Sigmoid colon (tissue), 4 donors: ENCODE results near the gene RCHY1.

Experiments
- POLR2A ChIP-seq, 2 donors: fragments of 450-650 bp; IDR thresholded peaks; one replicate each; pipeline ENCODE4 v1.6.1; 2016; ENCODE audit warnings: antibody characterized with exemption in 2 of 2, mild to moderate bottlenecking in 2 of 2, moderate library complexity in 2 of 2
- POLR2AphosphoS5 ChIP-seq, 4 donors: sonication (generic); formaldehyde crosslinking; IDR thresholded peaks; one replicate each; pipeline ENCODE4 v1.6.1; 2017; ENCODE audit warnings: antibody characterized with exemption in 4 of 4
- TF ChIP-seq, protein P1 (sequence below), 4 experiments: fragments of 450-650 bp in 3 of 4; fragments of 200-600 bp in 1 of 4; IDR thresholded peaks; one replicate each; pipeline ENCODE4 v1.5.1; 2016 to 2019; ENCODE audit warnings: antibody characterized with exemption in 4 of 4, mild to moderate bottlenecking in 3 of 4, moderate library complexity in 2 of 4

DNA sequence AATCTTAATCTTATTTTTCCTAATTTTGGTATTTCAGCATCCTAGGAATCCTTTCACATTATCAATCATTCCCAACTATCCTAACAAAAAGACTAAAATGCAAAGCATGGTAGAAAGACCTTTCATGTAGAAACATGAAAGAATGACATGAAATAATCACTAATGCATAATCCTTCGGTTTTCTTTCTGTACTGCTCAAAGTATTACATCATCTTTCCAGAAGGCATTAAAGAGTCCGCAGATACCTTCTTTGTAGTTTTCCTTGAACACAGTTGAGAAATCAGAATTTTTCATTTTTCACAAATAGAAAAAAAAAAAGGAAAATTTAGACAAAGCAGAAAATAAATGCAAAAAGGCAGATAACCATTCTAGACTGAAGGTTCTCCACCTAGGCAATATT is 11.5 kb downstream of the RCHY1 start:
- TF ChIP-seq POLR2AphosphoS5 (IDR thresholded peaks at IDR 0.05) (no peak), POLR2A (IDR thresholded peaks at IDR 0.05) (no peak)
- TF ChIP-seq, protein P1, sequence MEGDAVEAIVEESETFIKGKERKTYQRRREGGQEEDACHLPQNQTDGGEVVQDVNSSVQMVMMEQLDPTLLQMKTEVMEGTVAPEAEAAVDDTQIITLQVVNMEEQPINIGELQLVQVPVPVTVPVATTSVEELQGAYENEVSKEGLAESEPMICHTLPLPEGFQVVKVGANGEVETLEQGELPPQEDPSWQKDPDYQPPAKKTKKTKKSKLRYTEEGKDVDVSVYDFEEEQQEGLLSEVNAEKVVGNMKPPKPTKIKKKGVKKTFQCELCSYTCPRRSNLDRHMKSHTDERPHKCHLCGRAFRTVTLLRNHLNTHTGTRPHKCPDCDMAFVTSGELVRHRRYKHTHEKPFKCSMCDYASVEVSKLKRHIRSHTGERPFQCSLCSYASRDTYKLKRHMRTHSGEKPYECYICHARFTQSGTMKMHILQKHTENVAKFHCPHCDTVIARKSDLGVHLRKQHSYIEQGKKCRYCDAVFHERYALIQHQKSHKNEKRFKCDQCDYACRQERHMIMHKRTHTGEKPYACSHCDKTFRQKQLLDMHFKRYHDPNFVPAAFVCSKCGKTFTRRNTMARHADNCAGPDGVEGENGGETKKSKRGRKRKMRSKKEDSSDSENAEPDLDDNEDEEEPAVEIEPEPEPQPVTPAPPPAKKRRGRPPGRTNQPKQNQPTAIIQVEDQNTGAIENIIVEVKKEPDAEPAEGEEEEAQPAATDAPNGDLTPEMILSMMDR (IDR thresholded peaks at IDR 0.05) = no peak
